GM19438 (cell line): ENCODE data around the gene ZNF276.
A peak's percentile ranks its signal among the peaks of the same experiment; 100 is the strongest.
"Not testable (repeated sequence)": the region's sequence is repeated elsewhere in the genome, so short reads cannot be mapped to it uniquely, and the experiment has no call there.

Experiments used
- ATAC-seq: cut with Tn5 transposase; IDR thresholded peaks from one replicate; pipeline ENCODE4 v1.9.1; 2021; ENCODE audit warnings: low read depth; ENCODE audit not compliant: unreplicated experiment

ZNF276 gene

GRCh38 chr16:89695875-89696669 is 25.3 kb upstream of the ZNF276 start:
- ATAC-seq: no peak

- no peak for ATAC-seq
Observed at GRCh38 chr16:89696670-89697128, 24.6 kb upstream of the ZNF276 start.

GRCh38 chr16:89697161-89697615 is 24.1 kb upstream of the ZNF276 start:
- no peak for ATAC-seq

- ATAC-seq: no peak
Observed at GRCh38 chr16:89697616-89698331, 23.6 kb upstream of the ZNF276 start.

- not testable (repeated sequence) for ATAC-seq
Observed at GRCh38 chr16:89698717-89699116, 22.6 kb upstream of the ZNF276 start.

- not testable (repeated sequence) for ATAC-seq
Observed at GRCh38 chr16:89699629-89700099, 21.7 kb upstream of the ZNF276 start.

GRCh38 chr16:89700100-89700648 is 21.2 kb upstream of the ZNF276 start:
- ATAC-seq: peak; percentile 37

- peak; percentile 2 for ATAC-seq
Observed at GRCh38 chr16:89700649-89701424, 20.5 kb upstream of the ZNF276 start.

- ATAC-seq: peak; percentile 63
Observed at GRCh38 chr16:89701425-89702406, 19.6 kb upstream of the ZNF276 start, which contains the start of gene SPATA2L. SPATA2L (minus strand) TSS chr16:89701705; CDS start chr16:89701232, 473 bp downstream.

GRCh38 chr16:89704281-89704680 is 17.1 kb upstream of the ZNF276 start:
- no peak for ATAC-seq

GRCh38 chr16:89705006-89705405 is 16.3 kb upstream of the ZNF276 start:
- no peak for ATAC-seq

- no peak for ATAC-seq
Observed at GRCh38 chr16:89706518-89707260, 14.6 kb upstream of the ZNF276 start.

GRCh38 chr16:89707695-89708094 is 13.6 kb upstream of the ZNF276 start:
- no peak for ATAC-seq

- ATAC-seq: no peak
Observed at GRCh38 chr16:89708481-89708931, 12.8 kb upstream of the ZNF276 start.

- ATAC-seq: no peak
Observed at GRCh38 chr16:89709166-89709565, 12.2 kb upstream of the ZNF276 start.

GRCh38 chr16:89709716-89710432 is 11.5 kb upstream of the ZNF276 start:
- no peak for ATAC-seq

- ATAC-seq: no peak
Observed at GRCh38 chr16:89710709-89711564, 10.4 kb upstream of the ZNF276 start.
